ENCODE results near the gene AFG1L.
"Not testable (repeated sequence)": the region's sequence is repeated elsewhere in the genome, so short reads cannot be mapped to it uniquely, and the experiment has no call there.

The AFG1L gene

DNA sequence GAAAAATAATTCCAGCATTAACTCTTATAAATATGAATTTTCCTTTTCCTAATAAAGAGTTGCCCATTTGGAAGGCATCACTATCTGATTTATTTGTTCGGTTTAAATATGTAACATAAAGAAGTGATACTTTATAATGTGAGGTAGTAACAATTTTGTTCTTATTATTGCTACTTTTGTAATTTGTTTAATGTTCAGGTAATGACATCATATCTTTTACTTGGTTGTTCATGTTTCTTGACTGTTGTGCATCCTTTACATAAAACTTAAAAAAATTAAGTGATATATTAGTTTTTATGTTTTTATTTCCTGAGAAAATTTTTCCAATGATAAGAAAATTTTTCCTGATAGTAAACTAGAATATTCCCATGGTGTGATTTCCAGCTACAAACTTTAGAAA, 124.6 kb downstream of the AFG1L start:
- DNase-seq: no peak

DNA sequence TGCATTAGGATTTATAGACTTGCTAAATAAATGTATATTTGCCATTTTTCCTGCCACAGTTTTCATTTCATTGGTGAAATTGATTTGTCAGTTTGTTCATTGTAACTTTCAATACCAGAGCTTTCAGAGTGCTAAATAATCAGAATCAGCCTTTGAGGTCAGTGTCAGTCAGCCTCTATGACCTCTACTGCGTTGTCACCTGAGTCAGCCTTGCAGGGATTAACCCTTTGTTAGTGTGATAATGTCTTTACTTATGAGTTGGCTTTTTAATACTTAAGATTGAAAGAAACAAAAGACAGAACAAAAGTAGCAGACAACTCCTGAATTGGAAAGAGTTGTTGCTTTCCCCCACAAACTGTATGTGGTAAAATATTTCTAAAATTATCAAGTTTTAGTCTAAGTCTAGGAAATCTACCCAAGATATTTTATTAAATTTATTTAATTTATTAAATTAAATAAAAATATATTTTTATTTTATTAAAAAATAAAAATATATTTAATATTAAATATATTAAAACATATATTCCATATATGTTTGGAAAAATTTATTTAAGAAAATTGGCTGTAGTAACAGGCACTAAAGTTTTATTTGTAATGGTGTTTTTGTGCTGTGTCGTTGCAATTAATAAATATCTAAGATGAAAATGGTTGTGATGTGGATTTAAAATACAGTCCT, 125.2 kb downstream of the AFG1L start:
- DNase-seq: no peak

DNA sequence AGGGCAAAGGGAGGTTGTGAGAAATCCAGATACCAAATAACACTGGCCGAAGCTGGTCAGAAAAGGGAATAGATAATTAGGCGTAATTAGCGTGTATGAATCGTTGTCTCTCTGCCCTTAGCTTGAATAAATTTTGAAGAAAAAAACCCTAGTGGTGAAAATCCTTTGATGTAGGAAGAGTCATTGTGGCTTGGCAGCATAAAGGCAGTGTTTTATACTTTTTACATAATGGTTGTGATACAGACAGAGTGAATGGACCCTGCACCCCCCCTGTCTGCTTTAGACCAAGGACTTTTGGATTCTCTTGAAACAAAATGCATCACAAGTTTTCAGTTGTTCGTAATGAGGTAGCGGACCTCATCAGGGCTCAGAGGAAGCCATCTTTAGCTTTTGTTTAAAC, 126.5 kb downstream of the AFG1L start:
- DNase-seq: no peak

DNA sequence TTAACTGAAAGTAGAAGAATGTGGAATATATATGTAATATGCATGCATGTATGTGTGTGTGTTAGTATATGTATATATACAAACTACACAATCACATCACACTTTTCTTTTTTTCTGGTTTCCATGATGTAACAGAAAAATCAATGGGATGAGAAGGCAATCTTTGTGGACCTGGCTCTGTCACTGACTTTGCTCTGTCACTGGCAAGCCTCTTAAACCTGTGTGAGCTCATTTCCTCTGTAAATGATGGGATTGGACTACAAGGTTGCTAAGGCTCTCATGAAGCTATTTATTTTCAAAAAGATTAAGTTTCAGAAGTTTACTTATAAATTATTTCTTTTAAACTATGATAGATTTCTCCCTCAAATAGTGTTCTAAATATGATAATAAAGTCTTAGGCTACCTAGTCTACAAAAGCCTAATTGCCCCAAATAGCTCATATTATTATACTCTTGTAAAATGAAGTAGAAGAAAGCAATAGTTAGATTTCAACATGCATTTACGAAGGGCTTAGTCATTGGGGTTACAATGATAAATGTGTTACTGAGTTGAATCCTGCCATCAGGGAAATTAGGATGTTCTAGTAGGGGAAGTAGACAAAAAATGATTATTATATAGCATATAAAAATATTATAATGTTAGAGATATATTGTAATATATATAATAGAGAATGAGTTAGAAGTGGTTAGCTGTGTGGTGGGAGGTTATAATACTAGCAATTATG, 129.3 kb downstream of the AFG1L start:
- no peak for DNase-seq

DNA sequence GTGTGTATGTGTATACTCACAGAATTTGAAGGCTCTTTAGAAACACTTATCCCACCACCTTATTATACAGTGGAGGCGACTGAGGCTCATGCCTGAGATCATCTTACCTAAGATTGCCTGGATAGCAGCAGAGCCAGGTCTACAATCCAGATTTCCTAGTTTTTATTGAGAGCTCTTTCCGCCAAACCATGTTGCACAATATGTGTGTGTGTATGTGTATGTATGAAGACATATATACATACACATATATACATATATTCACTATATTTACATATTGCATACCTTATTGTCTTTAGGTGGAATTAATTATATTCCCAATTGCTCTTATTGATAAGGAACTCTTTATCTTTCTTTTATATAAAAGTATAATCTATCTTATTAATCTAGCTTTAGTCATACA, 130.6 kb downstream of the AFG1L start:
- no peak for DNase-seq

DNA sequence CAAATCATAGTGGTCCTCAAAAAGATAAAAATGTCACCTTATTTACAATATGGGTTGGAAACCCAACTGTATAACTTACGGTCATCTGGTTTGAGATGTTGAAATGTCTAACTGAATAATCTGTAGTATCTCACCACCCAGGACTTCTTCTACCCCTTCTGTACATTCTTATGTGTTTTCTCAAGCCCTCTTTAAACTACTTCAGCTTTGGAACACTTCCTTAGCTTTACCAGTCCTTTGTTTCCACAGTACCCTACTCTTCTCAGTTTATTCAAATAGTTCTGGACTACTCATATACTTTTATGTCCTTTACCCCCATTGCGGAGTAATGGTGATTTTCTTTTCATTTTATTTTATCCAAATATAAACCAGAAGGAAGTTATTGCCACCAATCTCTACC, 137.3 kb downstream of the AFG1L start:
- DNase-seq: no peak

DNA sequence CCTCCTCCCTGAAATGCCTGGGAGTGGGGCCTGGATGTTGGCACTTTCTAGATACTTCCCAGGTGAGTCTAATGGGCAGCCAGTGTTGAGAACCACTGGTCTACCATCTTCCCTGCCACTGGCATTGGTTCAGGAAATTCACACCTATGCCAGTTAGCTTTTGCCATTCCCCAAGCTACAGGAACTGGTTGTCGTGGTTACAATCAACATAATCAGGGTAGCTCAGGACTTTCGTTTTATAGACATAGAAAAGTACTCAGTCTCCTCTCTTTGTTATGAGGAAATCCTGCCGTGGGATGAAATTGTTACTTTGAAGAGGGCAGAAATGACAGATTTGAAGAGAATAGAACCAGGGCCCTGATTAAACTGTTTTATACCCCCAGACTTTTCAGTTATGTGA, 137.9 kb downstream of the AFG1L start:
- DNase-seq: no peak

DNA sequence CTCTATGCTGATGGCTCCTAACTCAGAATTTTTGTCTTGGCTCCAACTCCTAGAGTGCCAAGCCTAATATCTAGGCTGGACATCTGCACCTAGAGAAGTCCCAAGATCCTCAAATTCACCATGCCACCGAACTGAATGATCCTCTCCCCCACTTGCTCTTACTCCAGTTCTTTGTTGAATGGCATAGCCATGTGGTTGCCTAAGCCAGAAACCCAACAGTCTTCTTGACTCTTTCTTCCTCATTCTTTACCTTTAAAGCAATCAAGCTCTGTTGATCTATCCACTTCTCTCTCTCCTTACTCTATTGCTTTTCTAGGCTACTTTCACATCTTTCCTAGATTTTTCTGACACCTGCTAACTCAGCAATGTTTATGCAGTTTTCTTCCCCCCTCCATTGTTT, 139.4 kb downstream of the AFG1L start:
- no peak for DNase-seq

DNA sequence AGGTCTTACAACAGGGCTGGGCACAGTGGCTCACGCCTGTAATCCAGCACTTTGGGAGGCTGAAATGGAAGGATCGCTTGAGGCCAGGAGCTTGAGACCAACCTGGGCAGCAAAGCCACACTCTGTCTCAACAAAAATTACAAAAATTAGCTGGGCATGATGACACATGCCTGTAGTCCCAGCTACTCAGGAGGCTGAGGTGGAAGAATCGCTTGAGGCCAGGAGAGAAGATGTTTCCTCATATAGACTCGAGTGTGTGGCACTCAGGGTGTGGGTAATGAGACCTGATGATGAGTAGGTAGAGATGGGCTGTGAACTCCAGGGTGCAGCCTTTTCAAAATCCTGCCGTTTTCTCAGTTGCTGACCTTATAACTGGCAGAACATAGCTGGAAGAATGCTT, 140.5 kb downstream of the AFG1L start:
- DNase-seq: no peak

DNA sequence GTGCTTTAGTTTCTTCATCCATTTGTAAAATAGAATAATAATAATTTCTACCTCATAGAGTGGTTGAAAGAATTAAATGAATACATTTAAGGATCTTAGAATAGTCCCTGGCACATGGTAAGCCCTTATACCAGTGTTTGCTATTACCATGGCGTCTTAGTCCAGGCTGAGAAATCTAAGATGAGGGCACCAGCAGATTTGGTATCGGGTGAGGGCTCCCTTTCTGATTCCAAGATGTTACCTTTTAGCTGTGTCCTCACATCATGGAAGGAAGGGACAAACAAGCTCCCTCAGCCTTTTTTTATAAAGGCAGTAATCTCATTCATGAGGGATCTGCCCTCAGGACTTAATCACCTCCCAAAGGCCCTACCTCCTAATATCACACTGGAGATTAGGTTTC, 141.9 kb downstream of the AFG1L start:
- no peak for DNase-seq

DNA sequence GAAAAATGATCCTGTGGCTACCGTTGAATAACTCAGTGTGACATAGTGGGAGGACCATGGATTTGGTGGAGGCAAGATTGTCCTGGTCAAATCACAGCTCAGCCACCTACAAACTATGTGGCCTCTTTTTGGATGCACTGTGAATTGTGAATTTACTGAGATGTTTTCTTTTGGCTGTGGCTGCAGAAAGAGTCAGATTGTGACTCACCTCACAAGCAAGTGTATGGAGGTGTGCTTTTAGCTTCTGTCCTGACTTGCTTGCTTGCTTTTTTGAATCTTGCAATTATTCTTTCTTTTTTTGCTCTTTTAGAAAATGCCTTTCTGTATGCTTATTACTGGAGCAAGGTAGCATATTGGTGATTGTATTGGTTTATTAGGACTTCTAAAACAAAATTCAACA, 143.0 kb downstream of the AFG1L start:
- DNase-seq: no peak

DNA sequence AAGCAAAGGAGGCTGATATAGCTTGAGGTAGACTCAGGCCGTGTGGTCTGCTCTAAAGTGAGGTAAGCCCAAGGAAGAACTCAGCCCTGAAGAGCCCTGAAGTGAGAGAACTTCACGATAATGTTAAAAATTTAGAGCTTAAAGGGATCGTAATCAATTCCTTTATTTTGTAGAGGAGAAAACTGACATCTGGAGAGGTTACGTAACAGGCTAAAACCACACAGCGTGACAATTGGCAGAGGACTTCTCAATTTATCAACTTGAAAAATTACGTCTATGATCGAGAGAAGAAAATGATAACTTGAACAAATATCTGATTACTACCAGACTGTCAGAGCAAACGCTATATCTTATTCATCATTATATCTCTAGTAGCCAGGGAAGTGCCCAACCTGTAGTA, 144.1 kb downstream of the AFG1L start:
- DNase-seq: no peak

DNA sequence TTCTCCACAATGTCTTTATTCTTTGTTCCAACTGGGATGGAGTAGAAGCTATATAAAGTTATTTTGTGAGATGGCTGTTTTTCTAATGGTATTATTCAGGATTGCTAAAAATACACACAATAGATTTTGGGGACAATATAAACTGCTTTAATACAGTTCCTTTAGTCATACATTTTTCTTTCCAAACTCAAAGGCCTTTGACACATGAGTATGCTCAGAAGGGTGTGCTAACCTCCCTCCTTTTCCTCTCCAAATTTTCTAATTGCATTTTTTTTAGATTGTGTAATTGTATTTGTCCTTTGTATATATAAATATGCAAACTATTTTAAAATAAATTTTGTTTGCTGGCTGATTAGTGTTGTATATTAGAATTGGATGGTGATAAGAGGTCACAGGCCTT, 146.3 kb downstream of the AFG1L start:
- DNase-seq: no peak

DNA sequence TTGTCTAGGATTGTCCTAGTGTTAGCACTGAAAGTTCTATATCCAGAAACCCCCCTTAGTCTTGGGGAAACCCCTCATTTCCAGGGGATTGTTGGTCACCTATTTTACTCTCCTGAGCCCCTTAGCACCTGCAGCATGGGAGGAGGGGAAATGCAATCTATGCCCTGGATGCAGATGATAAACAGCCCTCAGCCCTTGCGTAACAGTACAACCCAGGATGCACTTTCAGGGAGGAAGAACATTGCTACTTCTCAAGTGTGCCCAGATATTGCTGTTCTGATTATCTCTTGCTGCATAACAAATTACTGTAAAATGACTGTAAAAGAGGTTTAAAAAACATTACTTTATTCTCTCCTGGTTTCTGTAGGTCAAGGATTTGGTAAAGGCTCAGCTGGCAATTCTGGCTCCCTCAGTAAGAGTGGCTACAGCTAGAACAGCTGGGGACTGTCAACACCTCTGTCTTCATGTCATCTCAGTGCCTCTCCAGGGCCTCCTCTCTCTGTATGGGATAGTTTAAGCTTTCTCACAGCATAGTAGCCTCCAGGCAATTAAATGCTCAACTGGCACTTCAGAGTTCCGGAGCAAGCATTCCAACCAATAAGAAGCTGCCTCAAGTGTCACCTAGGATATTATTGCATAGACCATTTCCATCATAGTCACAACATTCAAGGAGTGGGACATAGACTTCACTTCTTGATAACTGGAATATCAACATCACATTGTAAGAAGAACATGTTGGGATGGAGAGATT, 148.1 kb downstream of the AFG1L start:
- no peak for DNase-seq

DNA sequence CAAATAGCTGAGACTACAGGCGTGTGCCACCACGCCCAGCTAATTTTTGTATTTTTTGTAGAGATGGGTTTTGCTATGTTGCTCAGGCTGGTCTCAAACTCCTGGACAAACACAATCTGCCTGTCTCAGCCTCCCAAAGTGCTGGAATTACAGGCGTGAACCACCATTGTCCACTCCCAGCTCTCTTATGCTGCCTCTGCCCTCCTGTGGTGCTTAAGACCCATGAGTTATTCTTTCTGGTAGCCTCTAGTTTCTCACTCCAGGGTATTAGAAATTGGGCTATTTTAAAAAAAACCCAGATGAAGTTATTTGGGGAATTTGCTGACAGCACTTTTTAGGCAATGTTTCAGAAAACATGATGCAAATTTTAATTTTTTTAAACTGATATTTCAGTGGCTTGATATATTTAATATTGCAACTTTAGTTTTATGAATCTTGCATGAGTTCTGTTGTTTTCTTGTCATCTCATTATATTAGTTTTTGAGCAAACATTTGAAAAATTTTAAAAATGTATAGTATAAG, 151.8 kb downstream of the AFG1L start:
- DNase-seq: no peak

DNA sequence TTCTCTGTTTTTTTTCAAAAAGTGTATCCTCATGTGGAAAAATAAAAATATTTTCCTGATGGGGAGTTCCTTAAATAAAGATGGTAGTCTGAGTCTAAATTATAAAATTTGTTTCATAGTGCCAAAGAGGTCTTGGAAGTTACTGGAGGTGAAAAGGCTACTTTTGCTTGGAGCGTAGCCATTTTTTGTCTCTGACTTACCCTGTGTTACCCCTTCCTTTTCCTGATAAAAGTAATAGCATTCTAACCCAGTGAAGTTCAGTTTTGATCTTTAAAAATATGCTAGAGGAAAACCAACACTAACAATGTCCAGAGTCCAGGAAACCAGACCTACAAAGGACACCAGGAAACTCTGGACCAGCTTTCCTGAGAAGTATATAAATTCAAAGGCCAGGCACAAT, 153.6 kb downstream of the AFG1L start:
- no peak for DNase-seq

DNA sequence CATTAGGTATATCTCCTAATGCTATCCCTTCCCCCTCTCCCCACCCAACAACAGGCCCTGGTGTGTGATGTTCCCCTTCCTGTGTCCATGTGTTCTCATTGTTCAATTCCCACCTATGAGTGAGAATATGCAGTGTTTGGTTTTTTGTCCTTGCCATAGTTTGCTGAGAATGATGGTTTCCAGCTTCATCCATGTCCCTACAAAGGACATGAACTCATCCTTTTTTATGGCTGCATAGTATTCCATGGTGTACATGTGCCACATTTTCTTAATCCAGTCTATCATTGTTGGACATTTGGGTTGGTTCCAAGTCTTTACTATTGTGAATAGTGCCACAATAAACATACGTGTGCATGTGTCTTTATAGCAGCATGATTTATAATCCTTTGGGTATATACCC, 154.9 kb downstream of the AFG1L start:
- not testable (repeated sequence) for DNase-seq

DNA sequence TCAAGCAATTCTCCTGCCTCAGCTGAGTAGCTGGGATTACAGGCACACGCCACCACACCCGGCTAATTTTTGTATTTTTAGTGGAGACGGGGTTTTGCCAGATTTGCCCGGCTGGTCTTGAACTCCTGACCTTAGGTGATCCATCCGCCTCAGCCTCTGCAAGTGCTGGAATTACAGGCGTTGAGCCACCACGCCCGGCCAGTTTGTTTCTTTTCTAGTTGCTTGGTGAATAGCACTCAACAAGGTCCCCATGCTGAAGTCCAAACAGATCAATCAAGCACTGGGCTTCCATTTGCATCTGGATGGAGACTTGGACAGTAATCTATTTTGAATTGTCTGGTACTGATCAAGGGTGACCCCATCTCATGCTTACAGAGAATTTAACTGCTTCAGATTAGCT, 157.0 kb downstream of the AFG1L start:
- DNase-seq: no peak

DNA sequence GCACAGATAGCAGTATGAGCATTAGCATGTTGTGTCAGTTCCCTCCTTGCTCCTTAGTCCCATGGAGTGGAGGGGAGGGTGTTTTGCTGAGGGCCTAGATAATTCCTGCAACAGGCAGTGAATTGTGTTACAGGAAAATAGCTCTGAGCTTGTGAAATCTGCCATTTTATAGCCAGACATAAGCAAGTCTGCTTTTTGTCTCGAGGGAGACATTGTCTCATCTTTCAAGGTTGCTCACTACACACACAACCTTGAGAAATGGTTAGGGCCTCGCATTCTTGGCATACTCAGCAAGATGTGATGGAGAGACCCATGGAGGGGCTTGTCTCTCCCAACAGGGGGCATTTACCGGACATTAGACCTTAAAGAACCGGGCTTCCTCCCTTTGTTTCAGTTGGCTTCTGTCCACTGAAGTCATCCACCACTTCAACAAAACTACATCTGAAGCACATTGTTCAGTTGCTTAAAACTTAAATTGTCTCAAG, 157.9 kb downstream of the AFG1L start:
- DNase-seq: no peak

DNA sequence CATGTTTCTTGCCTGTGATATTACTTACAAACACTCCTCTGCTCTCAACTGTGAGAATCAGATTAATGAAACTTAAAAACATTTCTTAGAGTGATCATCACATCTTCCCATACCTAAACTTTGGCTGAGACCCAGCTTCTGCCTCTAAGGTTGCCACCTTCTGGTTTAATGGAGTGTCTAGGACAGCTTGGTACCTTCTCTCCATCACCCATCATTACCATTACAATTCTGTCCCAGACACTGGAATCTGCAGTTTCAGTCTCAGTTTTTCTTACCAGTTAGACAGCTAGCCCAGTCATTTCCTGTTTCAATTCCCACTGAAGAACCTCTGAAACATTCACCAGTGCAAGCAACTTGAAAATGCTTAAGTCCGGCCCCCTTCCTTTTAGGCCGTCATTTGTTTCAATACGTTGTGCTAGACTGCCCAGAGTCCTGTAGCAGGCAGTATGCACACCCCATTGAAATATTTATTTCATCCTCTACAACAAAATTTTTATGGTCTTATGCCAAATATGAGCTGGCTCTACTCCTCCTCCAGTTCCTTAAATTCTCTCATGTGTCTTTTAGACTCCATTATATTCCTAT, 158.8 kb downstream of the AFG1L start:
- DNase-seq: no peak

DNA sequence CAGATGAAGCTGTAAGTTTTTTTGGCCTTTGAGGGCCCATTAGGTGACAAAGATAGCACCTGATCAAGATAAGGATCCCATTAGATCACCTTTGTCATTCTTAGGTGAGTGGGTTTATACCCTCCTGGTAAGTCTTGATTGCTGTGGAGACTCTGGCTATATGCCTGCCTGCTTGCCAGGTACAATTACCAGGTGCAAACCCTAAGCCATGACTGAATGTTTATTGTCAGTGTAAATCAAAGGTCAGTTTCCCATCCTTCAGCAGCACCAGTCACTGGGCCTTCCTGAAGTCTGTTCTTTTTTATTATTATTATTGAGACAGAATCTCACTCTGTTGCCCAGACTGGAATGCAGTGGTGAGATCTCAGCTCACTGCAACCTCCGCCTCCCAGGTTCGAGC, 159.5 kb downstream of the AFG1L start:
- DNase-seq: no peak

DNA sequence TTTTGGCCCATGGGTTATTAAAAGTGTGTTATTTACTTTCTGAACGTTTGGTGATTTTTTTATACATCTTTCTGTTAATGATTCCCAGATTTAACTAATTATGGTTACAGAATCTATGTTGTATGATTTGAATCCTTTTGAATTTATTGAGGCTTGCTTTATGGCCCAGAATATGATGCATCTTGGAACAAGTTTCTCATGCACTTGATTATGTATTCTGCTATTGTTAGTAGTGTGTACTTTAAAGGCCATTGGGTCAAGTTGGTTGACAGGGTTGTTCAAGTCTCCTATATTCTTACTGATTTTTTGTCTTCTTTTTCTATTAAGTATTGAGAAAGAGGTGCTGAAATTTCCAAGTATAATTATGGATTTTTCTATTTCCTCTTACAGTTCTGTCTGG, 160.8 kb downstream of the AFG1L start:
- DNase-seq: no peak

DNA sequence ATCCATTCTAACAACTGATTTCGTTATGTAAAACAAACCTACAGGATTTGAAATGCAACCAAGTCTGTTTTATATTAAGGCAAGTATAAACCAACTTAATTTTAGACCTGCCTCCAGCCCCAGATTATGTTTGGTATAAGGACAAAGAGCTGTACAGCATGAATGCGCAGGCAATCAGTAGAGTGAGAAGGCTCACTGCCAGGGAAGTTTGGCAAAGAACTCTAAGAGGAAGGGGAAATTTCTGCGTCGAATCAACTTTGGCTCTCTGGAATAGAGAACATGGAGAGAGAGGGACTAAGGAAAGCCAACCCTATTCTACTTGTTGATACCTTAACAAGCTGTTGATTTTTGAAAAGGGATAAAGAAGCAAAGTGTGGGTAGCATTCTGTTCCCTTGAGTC, 168.9 kb downstream of the AFG1L start:
- no peak for DNase-seq

Data from CD4-positive, alpha-beta T cell treated with Interferon gamma for 1 hour (primary cell).